ENCODE data around the gene SCOC. TPM values are rescaled to one million over a fixed set of nuclear protein-coding genes. Genes with fewer than 3 reads are reported as not detected.

SCOC gene
- total RNA-seq, 1 experiment from 2014 or later = 44.2 TPM

Other genes starting within 250 kb of the SCOC start
- gene MAML3, start 219.5 kb upstream of the SCOC start, total RNA-seq (2021) = 3.7 and 4.3 TPM in 2 replicates
- gene CLGN, start 54.0 kb downstream of the SCOC start, total RNA-seq (2021) = 7.3 and 9.2 TPM in 2 replicates
- not detected in 2 replicates for gene MGAT4D, start 124.6 kb downstream of the SCOC start, total RNA-seq (2021)
- gene ELMOD2, start 150.5 kb downstream of the SCOC start, total RNA-seq (2021) = 37.2 and 38.1 TPM in 2 replicates
- gene UCP1, start 195.3 kb downstream of the SCOC start, total RNA-seq (2021) = 0.22 TPM in 1 of 2 replicates, not detected in the other